Natural killer cell (primary cell): ENCODE measurements around the gene COL3A1. TPM values are rescaled to one million over a fixed set of nuclear protein-coding genes. Genes with fewer than 3 reads are reported as not detected.

Source experiments
- ATAC-seq, 3 donors: fragments of 150-1000 bp in 2 of 3; fragments of 200-7000 bp in 1 of 3; cut with Tn5 transposase; 1 replicate in 1 of 3; 2 replicates in 2 of 3; pipeline ENCODE4 v1.10.0; 2021; ENCODE audit warnings: mild to moderate bottlenecking in 2 of 3, moderate library complexity in 2 of 3
- DNase-seq, 2 donors: peaks; one replicate each; pipeline versions ENCODE4 v3.0.0 to v3.0.0-alpha.2; 2013 to 2021; ENCODE audit warnings: mixed read lengths in 1 of 2
- H3K27ac ChIP-seq: one replicate; pipeline ENCODE4 v1.5.1; 2013; ENCODE audit warnings: mild to moderate bottlenecking, low read length
- H3K27me3 ChIP-seq: one replicate; pipeline ENCODE4 v1.6.1; 2013; ENCODE audit warnings: low read length; ENCODE audit not compliant: control insufficient read depth, insufficient read depth
- H3K36me3 ChIP-seq: one replicate; pipeline ENCODE4 v1.6.1; 2013; ENCODE audit warnings: low read length; ENCODE audit not compliant: control insufficient read depth, insufficient read depth
- H3K4me1 ChIP-seq: one replicate; pipeline ENCODE4 v1.6.1; 2013; ENCODE audit warnings: low read length; ENCODE audit not compliant: control insufficient read depth, insufficient read depth
- H3K4me3 ChIP-seq: one replicate; pipeline ENCODE4 v1.5.1; 2013; ENCODE audit warnings: low read length
- H3K9me3 ChIP-seq: one replicate; pipeline ENCODE4 v1.6.1; 2013; ENCODE audit warnings: low read length; ENCODE audit not compliant: control insufficient read depth, insufficient read depth
- H3K27ac Mint-ChIP-seq, 2 donors: one replicate each; pipeline ENCODE4 v1.8.0; 2022; ENCODE audit warnings: mild to moderate bottlenecking in 2 of 2, mixed read lengths in 2 of 2, moderate library complexity in 1 of 2
- H3K27me3 Mint-ChIP-seq, 2 donors: one replicate each; pipeline ENCODE4 v1.8.0; 2022; ENCODE audit warnings: low read depth in 2 of 2, mixed read lengths in 2 of 2
- H3K36me3 Mint-ChIP-seq: one replicate; pipeline ENCODE4 v1.8.0; 2022; ENCODE audit warnings: mixed read lengths
- H3K4me1 Mint-ChIP-seq, 2 donors: one replicate each; pipeline ENCODE4 v1.8.0; 2022; ENCODE audit warnings: mixed read lengths in 2 of 2
- H3K4me3 Mint-ChIP-seq: one replicate; pipeline ENCODE4 v1.8.0; 2022; ENCODE audit warnings: mild to moderate bottlenecking, moderate library complexity, mixed read lengths
- H3K9me3 Mint-ChIP-seq, 2 donors: one replicate each; pipeline ENCODE4 v1.8.0; 2022; ENCODE audit warnings: mixed read lengths in 2 of 2
- CTCF ChIP-seq: fragments of 200-600 bp; IDR thresholded peaks from one replicate; pipeline ENCODE4 v1.8.0; 2022; ENCODE audit warnings: antibody characterized with exemption
- WGBS: methylation state at CpG from one replicate; pipeline ENCODE4 v1.1.7; 2013; ENCODE audit warnings: missing lambda C conversion rate; ENCODE audit not compliant: insufficient coverage; 5-methylcytosine and 5-hydroxymethylcytosine counted together
- intact Hi-C: fragments of 100-400 bp; cut with micrococcal nuclease; formaldehyde crosslinking; loops from one replicate; pipeline ENCODE4 v1.14.2; 2022
- total RNA-seq, 4 donors: library from RNA; stranded (reverse); fragments of 120-200 nt in 1 of 4; gene quantifications; one replicate each; pipeline versions ENCODE4 v1.2.3 to v1.2.4, GENCODE V29; 2013 to 2022

COL3A1 gene
- total RNA-seq, 3 donors from 2014 or later (not counting 1 experiment from before 2014, with no cell fraction given): not detected

DNA sequence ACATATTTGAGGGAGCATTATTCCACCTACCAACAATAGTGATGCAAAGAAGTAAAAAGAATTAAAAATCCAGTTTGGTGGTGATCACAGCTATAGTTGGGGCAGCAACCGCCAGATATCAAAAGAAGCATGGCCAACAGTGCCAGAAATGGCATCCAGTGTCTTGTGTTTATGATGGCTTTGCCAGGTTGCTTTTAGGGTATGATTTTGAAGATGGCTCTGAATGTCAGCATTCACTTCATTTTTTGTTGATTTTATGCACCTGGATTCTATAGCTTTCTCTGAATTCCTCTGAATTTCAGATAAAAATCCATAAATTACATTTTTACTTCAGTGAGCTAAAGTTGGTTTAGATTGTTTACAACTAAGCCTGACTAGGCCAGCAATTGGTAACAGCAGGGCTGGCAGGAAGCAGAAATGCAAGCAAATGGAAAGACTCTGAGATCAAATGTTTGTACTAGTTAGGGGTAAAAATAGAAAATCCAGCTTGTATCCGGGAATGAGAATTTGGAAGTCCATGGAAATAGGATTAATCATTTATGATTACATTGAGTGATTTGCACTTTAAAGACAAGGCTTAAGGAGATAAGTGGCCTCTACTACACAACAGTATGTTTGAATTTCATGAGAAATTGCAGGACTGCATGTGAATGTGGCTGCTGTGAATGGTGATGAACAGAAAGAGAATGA lies 40.4 kb downstream of the COL3A1 start:
- no peak for TF ChIP-seq CTCF
- H3K4me1 Mint-ChIP-seq: no peaks in the 10 kb centered on the region

GRCh38 chr2:189015359-189015758 lies 41.2 kb downstream of the COL3A1 start:
- ATAC-seq: no peak

More for the DNA sequence above, 40.4 kb downstream of the COL3A1 start:
- Mint-ChIP-seq H3K9me3 (peaks cover 8 to 15% of the 10 kb centered on the region in 2 donors), H3K36me3 (no peaks in the 10 kb centered on the region), H3K27me3 (no peaks in the 10 kb centered on the region), H3K4me3 (no peak overlapping the region), H3K27ac (no peak overlapping the region)
- no peaks in the 10 kb centered on the region for H3K4me1 ChIP-seq
- WGBS: 80% methylated on average over 2 of the region's 2 CpGs
- ATAC-seq (no peak), DNase-seq (no peak)
- H3K27me3 ChIP-seq: no peaks in the 10 kb centered on the region
- no peak overlapping the region for H3K4me3 ChIP-seq
- intact Hi-C loops: no loop called here
- H3K36me3 ChIP-seq: no peaks in the 10 kb centered on the region
- H3K9me3 ChIP-seq: no peaks in the 10 kb centered on the region
- no peak overlapping the region for H3K27ac ChIP-seq

GRCh38 chr2:189016311-189016861 lies 42.2 kb downstream of the COL3A1 start:
- peaks cover 13 to 21% of the 10 kb centered on the region in 2 donors for H3K9me3 Mint-ChIP-seq
- H3K27me3 ChIP-seq: no peaks in the 10 kb centered on the region
- no peak for TF ChIP-seq CTCF
- no peak for DNase-seq
- H3K27ac Mint-ChIP-seq: no peak overlapping the region
- intact Hi-C loops: no loop called here
- no peaks in the 10 kb centered on the region for H3K4me1 Mint-ChIP-seq
- H3K27me3 Mint-ChIP-seq: no peaks in the 10 kb centered on the region
- H3K4me3 Mint-ChIP-seq: no peak overlapping the region
- H3K36me3 ChIP-seq: no peaks in the 10 kb centered on the region
- H3K9me3 ChIP-seq: no peaks in the 10 kb centered on the region
- no peaks in the 10 kb centered on the region for H3K36me3 Mint-ChIP-seq
- no peaks in the 10 kb centered on the region for H3K4me1 ChIP-seq
- H3K27ac ChIP-seq: no peak overlapping the region
- ATAC-seq: no peak
- no peak overlapping the region for H3K4me3 ChIP-seq

More at GRCh38 chr2:189015359-189015758, 41.2 kb downstream of the COL3A1 start:
- H3K27ac ChIP-seq: no peak overlapping the region
- no peaks in the 10 kb centered on the region for H3K27me3 ChIP-seq
- Mint-ChIP-seq H3K4me1 (no peaks in the 10 kb centered on the region), H3K27me3 (no peaks in the 10 kb centered on the region), H3K27ac (no peak overlapping the region), H3K4me3 (no peak overlapping the region), H3K9me3 (peaks cover 12 to 18% of the 10 kb centered on the region in 2 donors), H3K36me3 (no peaks in the 10 kb centered on the region)
- no peak for TF ChIP-seq CTCF
- no CpG with 5 or more reads among the region's 1 CpG for WGBS
- intact Hi-C loops: no loop called here
- no peak overlapping the region for H3K4me3 ChIP-seq
- H3K9me3 ChIP-seq: no peaks in the 10 kb centered on the region
- DNase-seq: no peak
- H3K4me1 ChIP-seq: no peaks in the 10 kb centered on the region
- H3K36me3 ChIP-seq: no peaks in the 10 kb centered on the region

DNA sequence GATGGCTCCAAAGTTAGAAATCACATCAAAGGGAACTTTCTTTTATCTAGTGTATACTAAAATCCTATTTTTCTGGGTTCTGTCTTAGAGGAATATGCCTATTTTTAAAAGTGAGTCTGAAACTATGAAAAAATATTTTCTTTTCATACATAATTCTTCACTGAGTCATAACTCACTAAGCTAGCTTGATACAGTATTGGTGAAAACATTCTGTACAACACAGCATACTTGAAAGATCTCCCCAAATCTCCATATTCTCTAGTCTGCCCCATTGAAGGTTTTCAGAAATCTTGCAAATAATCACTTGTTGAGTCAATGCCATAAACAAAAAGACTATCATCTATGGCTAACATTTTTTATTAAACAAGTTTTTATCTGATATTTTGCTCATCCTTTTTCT lies 44.5 kb downstream of the COL3A1 start:
- Histone ChIP-seq H3K27ac (no peak overlapping the region), H3K4me3 (no peak overlapping the region), H3K4me1 (no peaks in the 10 kb centered on the region), H3K27me3 (no peaks in the 10 kb centered on the region), H3K36me3 (no peaks in the 10 kb centered on the region), H3K9me3 (no peaks in the 10 kb centered on the region)
- no peaks in the 10 kb centered on the region for H3K27me3 Mint-ChIP-seq
- peaks cover 20 to 25% of the 10 kb centered on the region in 2 donors for H3K9me3 Mint-ChIP-seq
- no peaks in the 10 kb centered on the region for H3K4me1 Mint-ChIP-seq
- H3K27ac Mint-ChIP-seq: no peak overlapping the region
- H3K36me3 Mint-ChIP-seq: no peaks in the 10 kb centered on the region
- TF ChIP-seq CTCF: no peak
- intact Hi-C loops: no loop called here
- DNase-seq (no peak), ATAC-seq (no peak)
- H3K4me3 Mint-ChIP-seq: no peak overlapping the region
